CD4-positive, alpha-beta T cell (primary cell): ENCODE measurements around the gene USH1C. TPM values are rescaled to one million over a fixed set of nuclear protein-coding genes. Genes with fewer than 3 reads are reported as not detected.

Experiments used
- ATAC-seq: fragments of 200-7000 bp; cut with Tn5 transposase; one replicate; pipeline ENCODE4 v1.10.0; 2022; ENCODE audit warnings: mild to moderate bottlenecking; ENCODE audit not compliant: poor library complexity
- CTCF ChIA-PET: fragments of 350-600 bp; sonication (Branson Sonifier 250); formaldehyde crosslinking; loops from one replicate; lab custom pipeline; 2021; ENCODE audit warnings: antibody characterized with exemption, inconsistent platforms; lab: Charles Lee
- POLR2A ChIA-PET: fragments of 350-600 bp; sonication (Branson Sonifier 250); formaldehyde crosslinking; loops from one replicate; lab custom pipeline; 2021; ENCODE audit warnings: antibody characterized with exemption, inconsistent platforms; lab: Charles Lee
- DNase-seq, 14 experiments: peaks; one replicate each; pipeline ENCODE4 v3.0.0-alpha.2; 2013 to 2020; ENCODE audit warnings: mixed read lengths in 2 of 14
- H3K27ac ChIP-seq, 2 donors: one replicate each; pipeline versions ENCODE4 v1.5.1 to v1.7.0; 2013; ENCODE audit warnings: low read length in 2 of 2, low read depth in 1 of 2, mild to moderate bottlenecking in 1 of 2
- H3K27me3 ChIP-seq, 2 experiments: 1 replicate in 1 of 2; 2 replicates in 1 of 2; pipeline versions ENCODE4 v1.6.1 to v1.7.0; 2013; ENCODE audit warnings: low read length in 2 of 2, control low read depth in 1 of 2, mild to moderate bottlenecking in 1 of 2, moderate library complexity in 1 of 2; ENCODE audit not compliant: insufficient read depth in 2 of 2, control insufficient read depth in 1 of 2
- H3K36me3 ChIP-seq: one replicate; pipeline ENCODE4 v1.6.1; 2013; ENCODE audit warnings: low read length, control low read depth; ENCODE audit not compliant: insufficient read depth
- H3K4me1 ChIP-seq: one replicate; pipeline ENCODE4 v1.6.1; 2013; ENCODE audit warnings: low read length, control low read depth; ENCODE audit not compliant: insufficient read depth
- H3K4me3 ChIP-seq: one replicate; pipeline ENCODE4 v1.5.1; 2013; ENCODE audit warnings: mild to moderate bottlenecking, low read length, moderate library complexity
- H3K9me3 ChIP-seq, 2 experiments: 1 replicate in 1 of 2; 2 replicates in 1 of 2; pipeline versions ENCODE4 v1.6.1 to v1.7.0; 2013; ENCODE audit warnings: low read length in 2 of 2, mild to moderate bottlenecking in 2 of 2, control low read depth in 1 of 2, moderate library complexity in 1 of 2; ENCODE audit not compliant: control insufficient read depth in 1 of 2, insufficient read depth in 1 of 2
- H3K27ac Mint-ChIP-seq: one replicate; pipeline ENCODE4 v1.8.0; 2020; ENCODE audit warnings: mixed read lengths
- H3K27me3 Mint-ChIP-seq: one replicate; pipeline ENCODE4 v1.8.0; 2021; ENCODE audit warnings: mixed read lengths
- H3K36me3 Mint-ChIP-seq: one replicate; pipeline ENCODE4 v1.8.0; 2021; ENCODE audit warnings: low read depth, mixed read lengths
- H3K4me1 Mint-ChIP-seq: one replicate; pipeline ENCODE4 v1.8.0; 2021; ENCODE audit warnings: low read depth, mixed read lengths
- H3K4me3 Mint-ChIP-seq: one replicate; pipeline ENCODE4 v1.8.0; 2020; ENCODE audit warnings: mild to moderate bottlenecking, mixed read lengths
- H3K9me3 Mint-ChIP-seq: one replicate; pipeline ENCODE4 v1.8.0; 2020; ENCODE audit warnings: mixed read lengths
- intact Hi-C, 2 experiments: fragments of 100-400 bp; cut with DNase I in 1 of 2; cut with micrococcal nuclease in 1 of 2; formaldehyde crosslinking; loops; one replicate each; pipeline versions ENCODE4 v1.15.1 to v1.9.0; 2023 to 2025; cut with DNase I, micrococcal nuclease
- total RNA-seq, 174 experiments: library from RNA in 2 of 174; stranded (reverse) in 2 of 174; gene quantifications; one replicate each; pipeline ENCODE4 v1.2.3 and lab custom pipeline; 2021 to 2026
- TF ChIP-seq, protein P1 (sequence below): fragments of 200-600 bp; IDR thresholded peaks from one replicate; pipeline ENCODE4 v1.8.0; 2022; ENCODE audit warnings: antibody characterized with exemption, mild to moderate bottlenecking

USH1C gene
- total RNA-seq, 2 experiments from 2014 or later, result not detected

GRCh38 chr11:17547932-17548331, 3.7 kb upstream of the USH1C start:
- no peak overlapping the region for H3K27ac ChIP-seq
- H3K36me3 Mint-ChIP-seq, result no peaks in the 10 kb centered on the region
- peaks cover 12 to 29% of the 10 kb centered on the region in 2 experiments for H3K27me3 ChIP-seq
- no peak overlapping the region for H3K4me3 Mint-ChIP-seq
- H3K27me3 Mint-ChIP-seq, result peaks cover 45% of the 10 kb centered on the region
- H3K4me1 ChIP-seq, result no peaks in the 10 kb centered on the region
- no peak overlapping the region for H3K27ac Mint-ChIP-seq
- no peaks in the 10 kb centered on the region for H3K36me3 ChIP-seq
- ChIA-PET POLR2A (no interaction called here), CTCF (no interaction called here)
- intact Hi-C loops, result no loop called here
- ATAC-seq (no peak), DNase-seq (no peak)
- no peak overlapping the region for H3K4me3 ChIP-seq
- no peaks in the 10 kb centered on the region for H3K4me1 Mint-ChIP-seq
- no peaks in the 10 kb centered on the region for H3K9me3 ChIP-seq
- H3K9me3 Mint-ChIP-seq, result no peaks in the 10 kb centered on the region
- TF ChIP-seq, protein P1, sequence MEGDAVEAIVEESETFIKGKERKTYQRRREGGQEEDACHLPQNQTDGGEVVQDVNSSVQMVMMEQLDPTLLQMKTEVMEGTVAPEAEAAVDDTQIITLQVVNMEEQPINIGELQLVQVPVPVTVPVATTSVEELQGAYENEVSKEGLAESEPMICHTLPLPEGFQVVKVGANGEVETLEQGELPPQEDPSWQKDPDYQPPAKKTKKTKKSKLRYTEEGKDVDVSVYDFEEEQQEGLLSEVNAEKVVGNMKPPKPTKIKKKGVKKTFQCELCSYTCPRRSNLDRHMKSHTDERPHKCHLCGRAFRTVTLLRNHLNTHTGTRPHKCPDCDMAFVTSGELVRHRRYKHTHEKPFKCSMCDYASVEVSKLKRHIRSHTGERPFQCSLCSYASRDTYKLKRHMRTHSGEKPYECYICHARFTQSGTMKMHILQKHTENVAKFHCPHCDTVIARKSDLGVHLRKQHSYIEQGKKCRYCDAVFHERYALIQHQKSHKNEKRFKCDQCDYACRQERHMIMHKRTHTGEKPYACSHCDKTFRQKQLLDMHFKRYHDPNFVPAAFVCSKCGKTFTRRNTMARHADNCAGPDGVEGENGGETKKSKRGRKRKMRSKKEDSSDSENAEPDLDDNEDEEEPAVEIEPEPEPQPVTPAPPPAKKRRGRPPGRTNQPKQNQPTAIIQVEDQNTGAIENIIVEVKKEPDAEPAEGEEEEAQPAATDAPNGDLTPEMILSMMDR, result no peak

GRCh38 chr11:17547051-17547577, 2.9 kb upstream of the USH1C start, which contains the start of gene OTOG:
Gene OTOG (plus strand): TSS chr11:17547259. CDS start chr11:17547373, 114 bp downstream.
- intact Hi-C loops, result no loop called here
- TF ChIP-seq, protein P1, result no peak
- ChIA-PET POLR2A (no interaction called here), CTCF (no interaction called here)
- Histone ChIP-seq H3K4me1 (no peaks in the 10 kb centered on the region), H3K36me3 (no peaks in the 10 kb centered on the region), H3K27ac (no peak within 1 kb of the TSS), H3K4me3 (no peak within 1 kb of the TSS), H3K27me3 (peaks cover 15 to 31% of the 10 kb centered on the region in 2 experiments), H3K9me3 (no peaks in the 10 kb centered on the region)
- DNase-seq, result no peak
- H3K27me3 Mint-ChIP-seq, result peaks cover 49% of the 10 kb centered on the region
- ATAC-seq, result no peak
- no peaks in the 10 kb centered on the region for H3K4me1 Mint-ChIP-seq
- no peak within 1 kb of the TSS for H3K27ac Mint-ChIP-seq
- H3K36me3 Mint-ChIP-seq, result no peaks in the 10 kb centered on the region
- no peak within 1 kb of the TSS for H3K4me3 Mint-ChIP-seq
- no peaks in the 10 kb centered on the region for H3K9me3 Mint-ChIP-seq

DNA sequence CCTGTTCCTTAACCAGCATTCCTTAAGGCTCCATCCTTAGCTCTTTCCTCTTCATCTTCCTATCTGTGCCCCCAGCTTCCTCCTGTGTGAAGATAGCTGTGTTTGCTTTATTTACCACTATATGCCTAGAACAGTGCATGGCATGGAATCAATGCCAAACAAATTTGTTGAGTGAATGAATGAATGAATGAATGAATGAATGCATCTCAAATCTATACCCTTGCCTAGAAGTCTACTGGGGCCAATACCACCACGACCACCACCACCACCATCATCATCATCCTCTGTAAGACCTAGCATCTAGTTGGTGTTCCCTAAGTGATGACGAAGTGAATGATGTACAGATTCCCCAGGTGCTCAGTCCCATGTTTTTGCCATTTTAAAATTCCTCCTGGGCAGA, 2.0 kb upstream of the USH1C start:
- DNase-seq, result no peak
- Histone ChIP-seq H3K27me3 (peaks cover 15 to 31% of the 10 kb centered on the region in 2 experiments), H3K4me1 (no peaks in the 10 kb centered on the region), H3K36me3 (no peaks in the 10 kb centered on the region), H3K4me3 (no peak overlapping the region), H3K27ac (no peak overlapping the region), H3K9me3 (no peaks in the 10 kb centered on the region)
- H3K4me1 Mint-ChIP-seq, result no peaks in the 10 kb centered on the region
- no peaks in the 10 kb centered on the region for H3K36me3 Mint-ChIP-seq
- TF ChIP-seq, protein P1, result no peak
- ChIA-PET CTCF (no interaction called here), POLR2A (no interaction called here)
- ATAC-seq, result no peak
- H3K27ac Mint-ChIP-seq, result no peak overlapping the region
- H3K4me3 Mint-ChIP-seq, result no peak overlapping the region
- peaks cover 53% of the 10 kb centered on the region for H3K27me3 Mint-ChIP-seq
- intact Hi-C loops, result no loop called here
- H3K9me3 Mint-ChIP-seq, result no peaks in the 10 kb centered on the region
